Stimulated activated CD4-positive, alpha-beta T cell treated with anti-CD3 and anti-CD28 coated beads, TNF-alpha, amount 100 ng/mL, for 1 hour (primary cell): Measurements from ENCODE around the gene MT1B.

ENCODE experiments used
- DNase-seq, 3 donors: peaks; one replicate each; pipeline ENCODE4 v3.0.0-alpha.2; 2020; ENCODE audit warnings: low read depth in 3 of 3, low spot score in 1 of 3

The MT1B gene

GRCh38 chr16:56636616-56637413 lies 14.9 kb upstream of the MT1B start:
- no peak for DNase-seq

GRCh38 chr16:56637814-56638750 lies 13.6 kb upstream of the MT1B start, which contains the start of gene MT1A:
TSS of gene MT1A (plus strand) at chr16:56638666. CDS start at chr16:56638739, 73 bp downstream.
- DNase-seq, result no peak

GRCh38 chr16:56639045-56639444 lies 12.6 kb upstream of the MT1B start:
- no peak for DNase-seq

- DNase-seq, result no peak
These were observed 11.6 kb upstream of the MT1B start for GRCh38 chr16:56640076-56640475.

- DNase-seq, result no peak
These were observed 10.5 kb upstream of the MT1B start for GRCh38 chr16:56641166-56641565.

GRCh38 chr16:56643080-56643778 lies 8.5 kb upstream of the MT1B start:
- DNase-seq, result peak; percentile 21 to 59 (median 44)

- no peak for DNase-seq
These were observed 7.9 kb upstream of the MT1B start for GRCh38 chr16:56643833-56644232.

GRCh38 chr16:56645311-56645710 lies 6.4 kb upstream of the MT1B start:
- DNase-seq, result no peak

GRCh38 chr16:56645838-56646237 lies 5.8 kb upstream of the MT1B start:
- no peak for DNase-seq

- DNase-seq, result no peak
These were observed 3.9 kb upstream of the MT1B start for GRCh38 chr16:56647641-56648431.

- no peak for DNase-seq
These were observed 2.4 kb upstream of the MT1B start for GRCh38 chr16:56649271-56649670.

- no peak for DNase-seq
These were observed 1.9 kb upstream of the MT1B start for GRCh38 chr16:56649820-56650219.

GRCh38 chr16:56652600-56652999 lies 914 bp downstream of the MT1B start:
- no peak for DNase-seq

- no peak for DNase-seq
These were observed 1.5 kb downstream of the MT1B start for GRCh38 chr16:56653218-56653617.

- DNase-seq, result peak; percentile 16 to 67 (median 29)
These were observed 6.1 kb downstream of the MT1B start, which contains the start of gene MT1F for GRCh38 chr16:56657555-56658326. TSS of gene MT1F (plus strand) at chr16:56657959. CDS start at chr16:56658059, 100 bp downstream.

- no peak for DNase-seq
These were observed 6.7 kb downstream of the MT1B start for GRCh38 chr16:56658327-56658875.

GRCh38 chr16:56662357-56663354 lies 11.0 kb downstream of the MT1B start:
- no peak for DNase-seq

GRCh38 chr16:56664506-56664905 lies 12.8 kb downstream of the MT1B start:
- DNase-seq, result no peak
